Measurements from ENCODE around the gene CNTROB.

DNA sequence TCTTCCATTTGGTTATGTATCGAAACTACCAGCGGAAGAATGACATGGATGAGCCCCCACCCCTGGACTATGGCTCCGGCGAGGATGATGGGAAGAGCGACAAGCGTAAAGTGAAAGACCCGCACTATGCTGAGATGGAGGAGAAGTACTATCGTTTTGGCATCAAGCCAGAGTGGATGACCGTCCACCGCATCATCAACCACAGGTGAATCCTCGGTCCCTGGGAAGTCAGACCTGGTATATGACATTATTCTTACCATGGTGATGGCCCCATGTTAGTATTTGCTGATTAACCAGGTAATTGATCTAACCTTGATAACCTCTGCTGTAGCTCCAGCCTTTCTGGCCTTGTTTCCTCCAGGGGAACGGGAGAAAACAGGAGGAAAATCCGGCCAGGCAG lies 34.9 kb upstream of the CNTROB start:
- no peak for TF ChIP-seq POLR2A (IDR thresholded peaks at IDR 0.05)
- TF ChIP-seq, protein P1, sequence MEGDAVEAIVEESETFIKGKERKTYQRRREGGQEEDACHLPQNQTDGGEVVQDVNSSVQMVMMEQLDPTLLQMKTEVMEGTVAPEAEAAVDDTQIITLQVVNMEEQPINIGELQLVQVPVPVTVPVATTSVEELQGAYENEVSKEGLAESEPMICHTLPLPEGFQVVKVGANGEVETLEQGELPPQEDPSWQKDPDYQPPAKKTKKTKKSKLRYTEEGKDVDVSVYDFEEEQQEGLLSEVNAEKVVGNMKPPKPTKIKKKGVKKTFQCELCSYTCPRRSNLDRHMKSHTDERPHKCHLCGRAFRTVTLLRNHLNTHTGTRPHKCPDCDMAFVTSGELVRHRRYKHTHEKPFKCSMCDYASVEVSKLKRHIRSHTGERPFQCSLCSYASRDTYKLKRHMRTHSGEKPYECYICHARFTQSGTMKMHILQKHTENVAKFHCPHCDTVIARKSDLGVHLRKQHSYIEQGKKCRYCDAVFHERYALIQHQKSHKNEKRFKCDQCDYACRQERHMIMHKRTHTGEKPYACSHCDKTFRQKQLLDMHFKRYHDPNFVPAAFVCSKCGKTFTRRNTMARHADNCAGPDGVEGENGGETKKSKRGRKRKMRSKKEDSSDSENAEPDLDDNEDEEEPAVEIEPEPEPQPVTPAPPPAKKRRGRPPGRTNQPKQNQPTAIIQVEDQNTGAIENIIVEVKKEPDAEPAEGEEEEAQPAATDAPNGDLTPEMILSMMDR (IDR thresholded peaks at IDR 0.05), result no peak

Data from breast epithelium (tissue), 3 donors.